NCI-H187 (cell line): ENCODE measurements around the gene CDH4.

ENCODE experiments used
- DNase-seq, 2 experiments: peaks; one replicate each; lab custom pipeline; 2025; lab: John Stamatoyannopoulos, UW

CDH4 gene

GRCh38 chr20:61822396-61822795 is 570.3 kb downstream of the CDH4 start:
- DNase-seq = no peak

GRCh38 chr20:61823242-61823641 is 571.2 kb downstream of the CDH4 start:
- DNase-seq = no peak

GRCh38 chr20:61828891-61829290 is 576.8 kb downstream of the CDH4 start:
- DNase-seq = no peak

- no peak for DNase-seq
Measured at GRCh38 chr20:61829526-61829925, 577.5 kb downstream of the CDH4 start.

GRCh38 chr20:61830241-61830930 is 578.3 kb downstream of the CDH4 start:
- DNase-seq = no peak

GRCh38 chr20:61830991-61831390 is 578.9 kb downstream of the CDH4 start:
- no peak for DNase-seq

GRCh38 chr20:61832181-61832580 is 580.1 kb downstream of the CDH4 start:
- no peak for DNase-seq

- no peak for DNase-seq
Measured at GRCh38 chr20:61833807-61834610, 581.9 kb downstream of the CDH4 start.

- DNase-seq = no peak
Measured at GRCh38 chr20:61835301-61835700, 583.2 kb downstream of the CDH4 start.

GRCh38 chr20:61835791-61836350 is 583.8 kb downstream of the CDH4 start:
- DNase-seq = no peak

- no peak for DNase-seq
Measured at GRCh38 chr20:61837200-61837599, 585.1 kb downstream of the CDH4 start.

- no peak for DNase-seq
Measured at GRCh38 chr20:61839223-61839911, 587.3 kb downstream of the CDH4 start.

GRCh38 chr20:61839912-61840778 is 588.1 kb downstream of the CDH4 start:
- no peak for DNase-seq

GRCh38 chr20:61840779-61841455 is 588.9 kb downstream of the CDH4 start:
- no peak for DNase-seq

GRCh38 chr20:61841551-61841950 is 589.5 kb downstream of the CDH4 start:
- no peak for DNase-seq

- DNase-seq = peak; percentile 7 to 39
Measured at GRCh38 chr20:61841966-61842365, 589.9 kb downstream of the CDH4 start.

GRCh38 chr20:61844621-61845020 is 592.6 kb downstream of the CDH4 start:
- DNase-seq = no peak

GRCh38 chr20:61845233-61845671 is 593.2 kb downstream of the CDH4 start:
- no peak for DNase-seq

GRCh38 chr20:61846074-61846473 is 594.0 kb downstream of the CDH4 start:
- no peak for DNase-seq

GRCh38 chr20:61846741-61847419 is 594.8 kb downstream of the CDH4 start:
- no peak for DNase-seq
